ENCODE measurements around the gene EXOC3. TPM values are rescaled to one million over a fixed set of nuclear protein-coding genes. Genes with fewer than 3 reads are reported as not detected.

EXOC3 gene
- total RNA-seq, 1 donor from 2014 or later, result 46.2 TPM

DNA sequence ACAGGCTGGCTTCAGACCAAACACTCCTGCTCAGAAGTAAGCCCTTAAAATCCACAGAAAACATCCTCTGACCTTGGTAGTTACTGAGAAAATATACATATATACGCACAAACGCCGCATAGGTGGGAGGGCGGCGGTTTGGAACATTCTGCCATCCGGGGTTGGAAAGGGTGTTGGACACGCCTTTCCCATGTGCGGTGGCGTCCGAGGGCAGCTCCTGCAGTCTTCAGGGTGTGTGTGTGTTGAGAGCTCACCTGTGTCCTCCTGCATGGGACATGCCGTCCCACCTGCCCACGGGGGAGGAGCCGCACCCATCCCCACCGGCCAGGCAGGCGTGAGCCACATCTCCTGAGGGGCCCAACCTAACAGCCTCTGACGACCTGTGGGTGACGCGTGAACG, 53.1 kb downstream of the EXOC3 start:
- intact Hi-C loops (cut with micrococcal nuclease), result no loop called here
- no peak for DNase-seq

DNA sequence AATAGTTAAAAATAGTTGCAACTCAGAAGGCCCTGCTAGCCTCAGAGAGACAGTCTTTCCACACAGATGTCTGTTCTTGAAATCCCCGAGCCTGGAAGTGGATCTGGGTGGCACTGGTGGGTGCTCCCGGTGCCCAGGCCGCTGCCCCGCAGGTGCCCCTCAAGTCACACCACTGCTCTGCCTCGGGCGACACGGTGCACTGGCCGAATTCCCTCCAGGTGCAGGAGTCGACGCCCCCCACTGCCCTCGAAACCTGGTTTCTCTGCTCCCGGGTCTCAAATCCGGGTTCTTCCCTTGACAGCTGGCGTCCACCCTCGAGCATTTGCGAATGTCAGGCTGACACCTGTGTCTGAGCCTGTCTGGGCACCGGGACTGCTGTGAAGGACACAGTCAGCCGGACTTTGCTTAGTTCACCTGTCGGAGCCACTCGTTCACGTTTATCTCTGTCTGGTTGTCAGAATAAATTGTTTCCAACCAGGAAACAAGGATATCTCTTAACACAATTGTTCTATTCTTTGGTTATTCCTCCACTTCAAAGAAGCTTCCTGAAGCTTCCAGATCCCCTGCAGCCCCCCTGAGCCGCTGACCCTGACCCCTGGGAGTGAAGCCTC, 54.2 kb downstream of the EXOC3 start:
- DNase-seq, result no peak
- no peak overlapping the region for H3K4me3 ChIP-seq
- peaks cover 89% of the 10 kb centered on the region for H3K27me3 ChIP-seq (ENCODE audit: low read depth)
- H3K4me1 ChIP-seq, result no peaks in the 10 kb centered on the region
- intact Hi-C loops (cut with micrococcal nuclease), result no loop called here
- no peaks in the 10 kb centered on the region for H3K36me3 ChIP-seq
- H3K27ac ChIP-seq (replicated peaks), result no peak overlapping the region
- no peaks in the 10 kb centered on the region for H3K9me3 ChIP-seq (replicated peaks)
- TF ChIP-seq, protein P1, sequence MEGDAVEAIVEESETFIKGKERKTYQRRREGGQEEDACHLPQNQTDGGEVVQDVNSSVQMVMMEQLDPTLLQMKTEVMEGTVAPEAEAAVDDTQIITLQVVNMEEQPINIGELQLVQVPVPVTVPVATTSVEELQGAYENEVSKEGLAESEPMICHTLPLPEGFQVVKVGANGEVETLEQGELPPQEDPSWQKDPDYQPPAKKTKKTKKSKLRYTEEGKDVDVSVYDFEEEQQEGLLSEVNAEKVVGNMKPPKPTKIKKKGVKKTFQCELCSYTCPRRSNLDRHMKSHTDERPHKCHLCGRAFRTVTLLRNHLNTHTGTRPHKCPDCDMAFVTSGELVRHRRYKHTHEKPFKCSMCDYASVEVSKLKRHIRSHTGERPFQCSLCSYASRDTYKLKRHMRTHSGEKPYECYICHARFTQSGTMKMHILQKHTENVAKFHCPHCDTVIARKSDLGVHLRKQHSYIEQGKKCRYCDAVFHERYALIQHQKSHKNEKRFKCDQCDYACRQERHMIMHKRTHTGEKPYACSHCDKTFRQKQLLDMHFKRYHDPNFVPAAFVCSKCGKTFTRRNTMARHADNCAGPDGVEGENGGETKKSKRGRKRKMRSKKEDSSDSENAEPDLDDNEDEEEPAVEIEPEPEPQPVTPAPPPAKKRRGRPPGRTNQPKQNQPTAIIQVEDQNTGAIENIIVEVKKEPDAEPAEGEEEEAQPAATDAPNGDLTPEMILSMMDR (IDR thresholded peaks at IDR 0.05; ENCODE audit: borderline replicate concordance), result no peak

More for the DNA sequence above, 53.1 kb downstream of the EXOC3 start:
- TF ChIP-seq, protein P1 (IDR thresholded peaks at IDR 0.05; ENCODE audit: borderline replicate concordance), result no peak
- no peaks in the 10 kb centered on the region for H3K36me3 ChIP-seq
- no peak overlapping the region for H3K4me3 ChIP-seq
- no peaks in the 10 kb centered on the region for H3K4me1 ChIP-seq
- H3K9me3 ChIP-seq (replicated peaks), result no peaks in the 10 kb centered on the region
- H3K27ac ChIP-seq (replicated peaks), result no peak overlapping the region
- peaks cover 86% of the 10 kb centered on the region for H3K27me3 ChIP-seq (ENCODE audit: low read depth)

DNA sequence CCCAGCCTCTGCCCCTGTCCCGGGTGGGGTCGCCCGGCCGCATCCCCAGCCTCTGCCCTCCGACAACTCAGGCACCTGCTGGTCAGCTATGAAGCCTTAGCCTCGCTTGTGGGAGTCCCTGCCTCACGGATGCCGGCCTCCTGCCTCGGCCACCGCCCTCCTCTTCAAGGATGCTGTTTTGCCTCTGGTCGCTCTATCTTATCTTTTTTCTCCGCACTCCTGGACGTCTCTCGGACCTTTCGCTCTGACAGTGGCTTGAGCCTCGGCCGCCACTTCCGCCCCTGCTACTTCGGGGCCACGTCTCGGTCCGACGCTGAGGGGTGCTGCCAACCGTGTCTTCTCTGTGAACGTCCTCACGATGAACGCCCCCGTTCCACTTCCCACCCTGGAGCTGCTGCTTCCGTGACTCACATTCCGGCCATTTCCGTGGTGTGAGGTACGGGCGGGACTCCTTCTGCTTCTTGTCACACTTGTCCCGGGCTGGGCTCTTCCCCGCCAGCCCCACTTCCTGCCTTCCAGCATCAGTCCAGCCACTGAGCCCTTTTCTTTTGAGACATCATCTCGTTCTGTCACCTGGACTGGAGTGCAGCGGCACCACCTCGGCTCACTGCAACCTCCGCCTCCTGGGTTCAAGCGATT, 55.0 kb downstream of the EXOC3 start:
- TF ChIP-seq, protein P1 (IDR thresholded peaks at IDR 0.05; ENCODE audit: borderline replicate concordance), result no peak
- no peaks in the 10 kb centered on the region for H3K4me1 ChIP-seq
- no peak overlapping the region for H3K4me3 ChIP-seq
- intact Hi-C loops (cut with micrococcal nuclease), result no loop called here
- no peaks in the 10 kb centered on the region for H3K9me3 ChIP-seq (replicated peaks)
- H3K27ac ChIP-seq (replicated peaks), result no peak overlapping the region
- H3K36me3 ChIP-seq, result no peaks in the 10 kb centered on the region
- H3K27me3 ChIP-seq (ENCODE audit: low read depth), result peaks cover 89% of the 10 kb centered on the region
- no peak for DNase-seq

DNA sequence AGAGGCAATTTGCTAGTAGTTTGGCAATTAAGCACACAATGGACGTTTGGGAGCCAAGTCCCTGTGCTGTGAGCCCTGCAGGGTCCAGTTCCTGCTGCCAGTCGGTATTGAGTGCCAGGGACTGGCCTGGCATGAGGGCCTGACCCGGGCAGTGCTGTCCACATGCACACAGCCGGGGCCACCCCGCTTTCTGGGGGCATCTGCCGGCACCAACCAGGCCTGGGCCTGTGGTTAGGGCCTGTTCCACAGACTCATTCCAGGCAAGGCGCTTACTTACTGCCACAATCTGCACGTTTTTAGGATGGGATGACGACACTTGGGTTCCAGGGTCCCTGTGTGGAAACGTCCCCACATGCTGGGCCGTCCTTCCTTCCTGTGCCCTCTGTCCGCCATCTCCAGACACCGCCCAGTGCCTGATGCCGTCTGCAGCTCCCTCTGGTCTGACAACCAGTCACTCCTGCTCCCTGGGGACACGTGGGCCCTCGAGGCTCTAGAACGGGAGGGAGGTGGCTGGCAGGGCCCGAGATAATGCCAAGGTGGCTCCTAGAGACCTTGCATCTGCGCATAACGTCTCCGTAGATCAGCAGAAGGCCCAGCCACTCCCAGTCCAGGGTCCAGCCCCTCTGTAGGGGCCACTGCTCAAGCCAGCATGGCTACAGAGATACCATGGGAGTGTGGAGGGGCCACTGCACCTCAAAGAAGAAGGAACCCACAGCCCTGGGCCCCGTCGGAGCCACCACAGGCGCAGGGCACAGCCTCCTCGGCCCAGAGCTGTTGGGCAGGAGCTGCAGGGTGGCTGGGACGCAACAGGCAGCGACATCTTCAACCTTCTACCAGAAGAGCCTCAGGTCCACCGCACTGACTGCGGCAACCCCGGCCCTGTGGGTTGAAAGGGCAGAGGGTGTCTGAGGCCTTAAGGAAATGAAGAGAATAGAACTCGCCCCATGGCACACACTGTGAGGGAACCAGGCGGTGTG, 56.5 kb downstream of the EXOC3 start:
- no peak for DNase-seq
- TF ChIP-seq, protein P1 (IDR thresholded peaks at IDR 0.05; ENCODE audit: borderline replicate concordance), result no peak
- H3K27me3 ChIP-seq (ENCODE audit: low read depth), result peaks cover 89% of the 10 kb centered on the region

DNA sequence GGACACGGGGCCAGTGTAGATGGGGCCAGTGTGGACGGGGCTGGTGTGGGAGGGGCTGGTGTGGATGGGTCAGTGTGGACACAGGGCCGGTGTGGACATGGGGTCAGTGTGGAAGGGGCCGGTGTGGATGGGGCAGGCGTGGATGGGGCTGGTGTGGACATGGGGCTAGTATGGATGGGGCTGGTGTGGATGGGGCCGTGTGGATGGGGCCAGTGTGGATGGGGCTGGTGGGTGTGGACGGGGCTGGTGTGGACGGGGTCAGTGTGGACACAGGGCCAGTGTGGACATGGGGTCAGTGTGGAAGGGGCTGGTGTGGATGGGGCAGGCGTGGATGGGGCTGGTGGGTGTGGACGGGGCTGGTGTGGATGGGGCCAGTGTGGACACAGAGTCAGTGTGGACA, 57.5 kb downstream of the EXOC3 start:
- Histone ChIP-seq H3K27ac (replicated peaks) (no peak overlapping the region), H3K4me3 (no peak overlapping the region), H3K4me1 (no peaks in the 10 kb centered on the region), H3K27me3 (ENCODE audit: low read depth) (peaks cover 88% of the 10 kb centered on the region), H3K9me3 (replicated peaks) (no peaks in the 10 kb centered on the region), H3K36me3 (no peaks in the 10 kb centered on the region)
- no peak for DNase-seq
- TF ChIP-seq, protein P1 (IDR thresholded peaks at IDR 0.05; ENCODE audit: borderline replicate concordance), result no peak
- intact Hi-C loops (cut with micrococcal nuclease), result no loop called here

More for the DNA sequence above, 56.5 kb downstream of the EXOC3 start:
- H3K4me1 ChIP-seq, result no peaks in the 10 kb centered on the region
- H3K9me3 ChIP-seq (replicated peaks), result no peaks in the 10 kb centered on the region
- H3K4me3 ChIP-seq, result no peak overlapping the region
- intact Hi-C loops (cut with micrococcal nuclease), result no loop called here
- H3K27ac ChIP-seq (replicated peaks), result no peak overlapping the region
- H3K36me3 ChIP-seq, result no peaks in the 10 kb centered on the region
